ENCODE measurements around the gene DBH. TPM values are rescaled to one million over a fixed set of nuclear protein-coding genes. Genes with fewer than 3 reads are reported as not detected.

DBH gene
- total RNA-seq, 1 donor from 2014 or later = not detected

- no peak overlapping the region for H3K27ac ChIP-seq (ENCODE audit: low read depth, low read length)
- H3K9ac ChIP-seq (ENCODE audit: low read depth in 1 of 3, low read length in 3 of 3) = no peak overlapping the region
- H3K4me1 ChIP-seq (ENCODE audit: control insufficient read depth in 3 of 3, insufficient read depth in 3 of 3, low read length in 3 of 3) = peaks cover 0 to 3% (median 0%) of the 10 kb centered on the region in 3 donors
- no peaks in the 10 kb centered on the region for H3K36me3 ChIP-seq (ENCODE audit: control insufficient read depth in 3 of 3, insufficient read depth in 3 of 3, low read length in 3 of 3)
- no peaks in the 10 kb centered on the region for H3K9me3 ChIP-seq (ENCODE audit: control insufficient read depth in 3 of 3, low read length in 3 of 3)
- H3K4me3 ChIP-seq (ENCODE audit: low read length in 3 of 3) = no peak overlapping the region
- H3K27me3 ChIP-seq (ENCODE audit: control insufficient read depth in 3 of 3, insufficient read depth in 3 of 3, low read length in 3 of 3) = peaks cover 31 to 54% (median 50%) of the 10 kb centered on the region in 3 donors
These were observed 3.1 kb upstream of the DBH start for GRCh38 chr9:133632806-133633680.

GRCh38 chr9:133633681-133634080, 2.5 kb upstream of the DBH start:
- Histone ChIP-seq H3K9me3 (ENCODE audit: control insufficient read depth in 3 of 3, low read length in 3 of 3) (no peaks in the 10 kb centered on the region), H3K36me3 (ENCODE audit: control insufficient read depth in 3 of 3, insufficient read depth in 3 of 3, low read length in 3 of 3) (no peaks in the 10 kb centered on the region), H3K4me1 (ENCODE audit: control insufficient read depth in 3 of 3, insufficient read depth in 3 of 3, low read length in 3 of 3) (peaks cover 0 to 3% (median 0%) of the 10 kb centered on the region in 3 donors), H3K4me3 (ENCODE audit: low read length in 3 of 3) (no peak overlapping the region), H3K27me3 (ENCODE audit: control insufficient read depth in 3 of 3, insufficient read depth in 3 of 3, low read length in 3 of 3) (peaks cover 30 to 58% (median 51%) of the 10 kb centered on the region in 3 donors), H3K9ac (ENCODE audit: low read depth in 1 of 3, low read length in 3 of 3) (no peak overlapping the region), H3K27ac (ENCODE audit: low read depth, low read length) (no peak overlapping the region)

GRCh38 chr9:133634081-133634691, 2.0 kb upstream of the DBH start:
- no peak overlapping the region for H3K4me3 ChIP-seq (ENCODE audit: low read length in 3 of 3)
- no peaks in the 10 kb centered on the region for H3K36me3 ChIP-seq (ENCODE audit: control insufficient read depth in 3 of 3, insufficient read depth in 3 of 3, low read length in 3 of 3)
- no peak overlapping the region for H3K27ac ChIP-seq (ENCODE audit: low read depth, low read length)
- no peaks in the 10 kb centered on the region for H3K9me3 ChIP-seq (ENCODE audit: control insufficient read depth in 3 of 3, low read length in 3 of 3)
- peaks cover 27 to 54% (median 49%) of the 10 kb centered on the region in 3 donors for H3K27me3 ChIP-seq (ENCODE audit: control insufficient read depth in 3 of 3, insufficient read depth in 3 of 3, low read length in 3 of 3)
- no peak overlapping the region for H3K9ac ChIP-seq (ENCODE audit: low read depth in 1 of 3, low read length in 3 of 3)
- peaks cover 0 to 3% (median 0%) of the 10 kb centered on the region in 3 donors for H3K4me1 ChIP-seq (ENCODE audit: control insufficient read depth in 3 of 3, insufficient read depth in 3 of 3, low read length in 3 of 3)

- Histone ChIP-seq H3K4me3 (ENCODE audit: low read length in 3 of 3) (no peak overlapping the region), H3K27ac (ENCODE audit: low read depth, low read length) (no peak overlapping the region), H3K27me3 (ENCODE audit: control insufficient read depth in 3 of 3, insufficient read depth in 3 of 3, low read length in 3 of 3) (peaks cover 27 to 57% (median 51%) of the 10 kb centered on the region in 3 donors), H3K36me3 (ENCODE audit: control insufficient read depth in 3 of 3, insufficient read depth in 3 of 3, low read length in 3 of 3) (no peaks in the 10 kb centered on the region), H3K9ac (ENCODE audit: low read depth in 1 of 3, low read length in 3 of 3) (no peak overlapping the region), H3K9me3 (ENCODE audit: control insufficient read depth in 3 of 3, low read length in 3 of 3) (no peaks in the 10 kb centered on the region), H3K4me1 (ENCODE audit: control insufficient read depth in 3 of 3, insufficient read depth in 3 of 3, low read length in 3 of 3) (peaks cover 0 to 3% (median 0%) of the 10 kb centered on the region in 3 donors)
These were observed 1.1 kb upstream of the DBH start for GRCh38 chr9:133635098-133635497.

GRCh38 chr9:133636902-133637301, 739 bp downstream of the DBH start:
- Histone ChIP-seq H3K27me3 (ENCODE audit: control insufficient read depth in 3 of 3, insufficient read depth in 3 of 3, low read length in 3 of 3) (peaks cover 27 to 57% (median 50%) of the 10 kb centered on the region in 3 donors), H3K4me3 (ENCODE audit: low read length in 3 of 3) (no peak overlapping the region), H3K4me1 (ENCODE audit: control insufficient read depth in 3 of 3, insufficient read depth in 3 of 3, low read length in 3 of 3) (peaks cover 0 to 3% (median 0%) of the 10 kb centered on the region in 3 donors), H3K27ac (ENCODE audit: low read depth, low read length) (no peak overlapping the region), H3K36me3 (ENCODE audit: control insufficient read depth in 3 of 3, insufficient read depth in 3 of 3, low read length in 3 of 3) (no peaks in the 10 kb centered on the region), H3K9ac (ENCODE audit: low read depth in 1 of 3, low read length in 3 of 3) (no peak overlapping the region), H3K9me3 (ENCODE audit: control insufficient read depth in 3 of 3, low read length in 3 of 3) (no peaks in the 10 kb centered on the region)

- Histone ChIP-seq H3K36me3 (ENCODE audit: control insufficient read depth in 3 of 3, insufficient read depth in 3 of 3, low read length in 3 of 3) (no peaks in the 10 kb centered on the region), H3K27ac (ENCODE audit: low read depth, low read length) (no peak overlapping the region), H3K4me1 (ENCODE audit: control insufficient read depth in 3 of 3, insufficient read depth in 3 of 3, low read length in 3 of 3) (peaks cover 0 to 3% (median 0%) of the 10 kb centered on the region in 3 donors), H3K4me3 (ENCODE audit: low read length in 3 of 3) (no peak overlapping the region), H3K9ac (ENCODE audit: low read depth in 1 of 3, low read length in 3 of 3) (no peak overlapping the region), H3K27me3 (ENCODE audit: control insufficient read depth in 3 of 3, insufficient read depth in 3 of 3, low read length in 3 of 3) (peaks cover 27 to 56% (median 52%) of the 10 kb centered on the region in 3 donors), H3K9me3 (ENCODE audit: control insufficient read depth in 3 of 3, low read length in 3 of 3) (no peaks in the 10 kb centered on the region)
These were observed 1.4 kb downstream of the DBH start for GRCh38 chr9:133637451-133638055.

- H3K9me3 ChIP-seq (ENCODE audit: control insufficient read depth in 3 of 3, low read length in 3 of 3) = no peaks in the 10 kb centered on the region
- H3K36me3 ChIP-seq (ENCODE audit: control insufficient read depth in 3 of 3, insufficient read depth in 3 of 3, low read length in 3 of 3) = no peaks in the 10 kb centered on the region
- peaks cover 26 to 54% (median 51%) of the 10 kb centered on the region in 3 donors for H3K27me3 ChIP-seq (ENCODE audit: control insufficient read depth in 3 of 3, insufficient read depth in 3 of 3, low read length in 3 of 3)
- no peak overlapping the region for H3K4me3 ChIP-seq (ENCODE audit: low read length in 3 of 3)
- no peak overlapping the region for H3K27ac ChIP-seq (ENCODE audit: low read depth, low read length)
- no peak overlapping the region for H3K9ac ChIP-seq (ENCODE audit: low read depth in 1 of 3, low read length in 3 of 3)
- peaks cover 0 to 4% (median 0%) of the 10 kb centered on the region in 3 donors for H3K4me1 ChIP-seq (ENCODE audit: control insufficient read depth in 3 of 3, insufficient read depth in 3 of 3, low read length in 3 of 3)
These were observed 1.9 kb downstream of the DBH start for GRCh38 chr9:133638076-133638475.

- no peaks in the 10 kb centered on the region for H3K9me3 ChIP-seq (ENCODE audit: control insufficient read depth in 3 of 3, low read length in 3 of 3)
- H3K4me1 ChIP-seq (ENCODE audit: control insufficient read depth in 3 of 3, insufficient read depth in 3 of 3, low read length in 3 of 3) = peaks cover 0 to 4% (median 0%) of the 10 kb centered on the region in 3 donors
- no peak overlapping the region for H3K4me3 ChIP-seq (ENCODE audit: low read length in 3 of 3)
- no peak overlapping the region for H3K9ac ChIP-seq (ENCODE audit: low read depth in 1 of 3, low read length in 3 of 3)
- H3K27ac ChIP-seq (ENCODE audit: low read depth, low read length) = no peak overlapping the region
- no peaks in the 10 kb centered on the region for H3K36me3 ChIP-seq (ENCODE audit: control insufficient read depth in 3 of 3, insufficient read depth in 3 of 3, low read length in 3 of 3)
- H3K27me3 ChIP-seq (ENCODE audit: control insufficient read depth in 3 of 3, insufficient read depth in 3 of 3, low read length in 3 of 3) = peaks cover 24 to 50% (median 49%) of the 10 kb centered on the region in 3 donors
These were observed 2.5 kb downstream of the DBH start for GRCh38 chr9:133638711-133639110.

GRCh38 chr9:133639613-133640012, 3.5 kb downstream of the DBH start:
- H3K9me3 ChIP-seq (ENCODE audit: control insufficient read depth in 3 of 3, low read length in 3 of 3) = no peaks in the 10 kb centered on the region
- H3K9ac ChIP-seq (ENCODE audit: low read depth in 1 of 3, low read length in 3 of 3) = no peak overlapping the region
- H3K27me3 ChIP-seq (ENCODE audit: control insufficient read depth in 3 of 3, insufficient read depth in 3 of 3, low read length in 3 of 3) = peaks cover 19 to 44% (median 41%) of the 10 kb centered on the region in 3 donors
- no peaks in the 10 kb centered on the region for H3K36me3 ChIP-seq (ENCODE audit: control insufficient read depth in 3 of 3, insufficient read depth in 3 of 3, low read length in 3 of 3)
- no peak overlapping the region for H3K4me3 ChIP-seq (ENCODE audit: low read length in 3 of 3)
- H3K4me1 ChIP-seq (ENCODE audit: control insufficient read depth in 3 of 3, insufficient read depth in 3 of 3, low read length in 3 of 3) = peaks cover 0 to 2% (median 0%) of the 10 kb centered on the region in 3 donors
- no peak overlapping the region for H3K27ac ChIP-seq (ENCODE audit: low read depth, low read length)
